LoVo (cell line): ENCODE measurements around the gene ANXA11.

Source experiments
- DNase-seq: peaks from one replicate; pipeline ENCODE4 v3.0.0-alpha.2; 2016; ENCODE audit warnings: low spot score

Gene ANXA11

GRCh38 chr10:80187465-80188409, 17.6 kb downstream of the ANXA11 start:
- DNase-seq, result no peak

DNA sequence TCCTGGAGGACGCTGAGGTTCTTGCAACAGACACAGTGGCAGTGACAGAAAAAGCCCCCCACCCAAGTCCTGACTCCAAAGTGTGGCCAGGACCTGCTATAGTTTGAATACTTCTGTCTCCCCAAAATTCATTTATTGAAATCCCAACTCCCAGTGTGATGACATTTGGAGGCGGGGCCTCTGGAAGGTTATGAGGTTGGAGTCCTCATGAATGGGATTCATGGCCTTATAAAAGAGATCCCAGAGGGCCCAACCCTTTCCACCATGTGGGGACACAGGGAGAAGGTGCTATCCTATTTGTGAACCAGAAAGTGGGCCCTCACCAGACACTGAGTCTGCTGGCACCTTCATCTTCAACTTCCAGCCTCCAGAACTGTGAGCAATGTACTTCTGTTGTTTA, 18.3 kb downstream of the ANXA11 start:
- DNase-seq, result no peak

- DNase-seq, result no peak
Measured at GRCh38 chr10:80186364-80187012, 18.8 kb downstream of the ANXA11 start.

DNA sequence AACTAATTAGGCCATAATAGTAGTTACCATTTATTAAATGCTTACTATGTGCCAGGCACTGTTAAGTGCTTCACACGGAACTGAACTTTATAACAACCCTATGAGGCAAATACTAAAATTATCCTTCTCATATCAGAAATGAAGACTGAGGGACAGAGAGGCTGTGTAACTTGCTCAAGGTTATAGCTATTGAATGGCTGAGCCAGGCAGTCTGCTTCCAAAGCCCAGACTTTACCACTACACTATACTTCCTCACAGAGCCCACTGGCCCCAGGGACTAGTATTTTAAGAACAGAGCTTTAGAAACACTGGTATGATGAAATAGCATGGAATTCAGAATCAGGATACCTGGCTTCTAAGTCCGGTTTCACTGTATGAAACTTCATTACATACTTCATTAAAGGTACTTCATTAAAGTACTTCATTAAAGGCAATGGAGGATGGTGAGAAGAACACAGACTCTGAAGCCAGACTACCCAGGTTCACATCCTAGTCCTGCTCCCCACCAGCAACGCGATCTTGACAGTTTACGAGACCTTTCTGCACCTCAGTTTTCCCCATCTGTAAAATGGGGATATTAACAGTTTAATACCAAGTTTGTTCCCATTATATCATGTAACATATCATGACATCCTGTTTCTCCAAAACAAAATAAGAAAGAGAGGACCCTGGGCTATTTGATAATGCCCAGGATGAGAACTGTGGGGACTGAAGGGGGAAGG, 19.6 kb downstream of the ANXA11 start:
- DNase-seq, result no peak

GRCh38 chr10:80184291-80184690, 21.0 kb downstream of the ANXA11 start:
- no peak for DNase-seq

- no peak for DNase-seq
Measured at GRCh38 chr10:80183436-80183835, 21.9 kb downstream of the ANXA11 start.

GRCh38 chr10:80182986-80183385, 22.4 kb downstream of the ANXA11 start:
- no peak for DNase-seq

GRCh38 chr10:80177781-80178636, 27.3 kb downstream of the ANXA11 start:
- no peak for DNase-seq

DNA sequence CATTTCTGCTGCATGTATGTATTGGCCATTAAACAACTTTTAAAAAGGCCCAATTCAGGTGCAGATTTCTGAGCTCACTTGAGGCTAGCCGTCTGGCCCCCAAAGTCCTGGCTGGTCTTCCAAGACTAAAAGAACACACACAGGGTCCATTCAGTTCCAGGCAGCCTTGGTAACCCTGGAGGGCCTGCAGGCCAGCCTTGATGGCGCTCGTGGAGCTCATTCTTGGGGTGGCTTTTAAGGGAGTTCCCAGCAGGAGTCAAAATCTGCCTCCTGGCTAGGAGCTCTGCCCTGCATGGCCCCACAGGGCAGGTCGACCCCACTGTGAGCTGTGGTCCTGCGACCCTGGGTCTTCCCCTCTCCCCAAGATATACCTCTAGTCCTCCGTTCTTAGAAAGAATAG, 28.8 kb downstream of the ANXA11 start:
- no peak for DNase-seq

GRCh38 chr10:80174641-80175395, 30.5 kb downstream of the ANXA11 start:
- no peak for DNase-seq

GRCh38 chr10:80173466-80173865, 31.9 kb downstream of the ANXA11 start:
- no peak for DNase-seq

DNA sequence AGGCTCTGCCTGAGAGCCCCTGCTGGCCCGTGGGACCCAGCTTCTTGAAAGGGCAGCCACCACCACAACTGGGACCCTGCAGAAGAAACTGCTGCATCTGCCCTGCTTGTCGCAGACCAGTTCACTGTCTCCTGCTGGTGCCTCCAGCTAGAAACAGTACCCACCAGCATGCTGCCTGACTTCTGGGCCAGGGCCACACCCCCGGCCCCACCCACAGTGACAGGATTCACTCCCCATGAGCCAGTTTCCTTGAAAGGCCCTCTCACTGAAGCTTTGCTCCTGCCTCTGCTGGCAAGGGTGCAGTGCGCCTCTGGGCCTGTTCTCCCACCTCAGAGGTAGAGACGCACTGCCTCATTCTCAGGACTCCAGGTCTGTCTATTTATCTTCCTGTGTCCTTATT, 32.4 kb downstream of the ANXA11 start:
- no peak for DNase-seq

DNA sequence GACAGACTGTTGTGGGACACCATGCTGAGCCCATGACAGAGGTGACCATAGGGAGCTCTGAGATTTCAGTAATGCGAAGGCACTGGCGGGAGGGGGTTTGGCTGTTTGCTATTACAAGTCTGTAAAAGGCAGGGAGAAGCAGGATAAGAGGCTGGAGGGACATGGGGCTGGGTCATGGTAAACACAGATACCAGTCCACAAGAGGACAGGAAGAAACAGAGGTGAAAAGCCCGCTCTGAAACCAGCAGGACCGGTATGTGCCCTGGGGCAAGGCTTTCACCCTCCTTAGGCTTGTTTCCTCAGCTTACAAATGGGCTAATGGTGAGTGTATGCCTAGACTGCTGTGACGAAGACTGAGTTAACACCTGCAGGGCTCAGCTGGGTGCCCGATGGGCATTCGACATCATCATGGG, 34.1 kb downstream of the ANXA11 start:
- DNase-seq, result no peak

GRCh38 chr10:80170641-80171040, 34.7 kb downstream of the ANXA11 start:
- no peak for DNase-seq

DNA sequence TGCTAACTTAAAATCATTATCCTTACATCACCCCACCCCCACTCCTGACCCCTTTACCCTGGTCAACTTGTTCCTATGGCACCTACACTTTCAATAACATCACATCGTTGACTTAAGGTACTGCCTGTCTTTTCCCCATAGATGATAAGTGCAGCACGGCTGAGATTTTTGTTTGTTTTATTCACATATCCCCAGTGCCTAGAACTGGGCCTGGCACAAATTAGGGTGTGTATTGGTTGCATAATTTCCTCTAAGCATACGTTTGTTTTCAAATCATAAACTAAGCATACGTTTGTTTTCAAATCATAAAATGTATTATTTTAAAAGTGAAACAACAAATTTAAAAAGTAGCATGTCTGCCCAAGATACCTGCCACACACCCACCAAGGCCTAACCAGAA, 35.3 kb downstream of the ANXA11 start:
- no peak for DNase-seq

- DNase-seq, result no peak
Measured at GRCh38 chr10:80168679-80169380, 36.5 kb downstream of the ANXA11 start.

DNA sequence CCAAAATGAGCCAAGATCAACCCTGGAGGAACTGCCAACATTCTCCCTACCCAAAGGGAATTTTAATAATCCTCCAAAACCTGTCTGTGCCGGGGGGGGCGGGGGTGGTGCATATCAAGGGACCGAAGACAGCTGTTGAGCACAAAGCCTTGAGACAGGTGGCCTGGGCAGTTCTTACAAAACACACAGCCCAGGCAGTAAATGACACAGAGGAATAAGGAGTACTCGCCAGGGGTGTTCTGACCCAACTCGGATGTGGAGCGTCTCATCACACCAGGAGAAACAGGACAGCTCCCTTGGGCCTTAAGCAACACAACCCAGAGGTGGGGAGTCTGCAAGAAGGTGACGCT, 37.2 kb downstream of the ANXA11 start:
- DNase-seq, result no peak

DNA sequence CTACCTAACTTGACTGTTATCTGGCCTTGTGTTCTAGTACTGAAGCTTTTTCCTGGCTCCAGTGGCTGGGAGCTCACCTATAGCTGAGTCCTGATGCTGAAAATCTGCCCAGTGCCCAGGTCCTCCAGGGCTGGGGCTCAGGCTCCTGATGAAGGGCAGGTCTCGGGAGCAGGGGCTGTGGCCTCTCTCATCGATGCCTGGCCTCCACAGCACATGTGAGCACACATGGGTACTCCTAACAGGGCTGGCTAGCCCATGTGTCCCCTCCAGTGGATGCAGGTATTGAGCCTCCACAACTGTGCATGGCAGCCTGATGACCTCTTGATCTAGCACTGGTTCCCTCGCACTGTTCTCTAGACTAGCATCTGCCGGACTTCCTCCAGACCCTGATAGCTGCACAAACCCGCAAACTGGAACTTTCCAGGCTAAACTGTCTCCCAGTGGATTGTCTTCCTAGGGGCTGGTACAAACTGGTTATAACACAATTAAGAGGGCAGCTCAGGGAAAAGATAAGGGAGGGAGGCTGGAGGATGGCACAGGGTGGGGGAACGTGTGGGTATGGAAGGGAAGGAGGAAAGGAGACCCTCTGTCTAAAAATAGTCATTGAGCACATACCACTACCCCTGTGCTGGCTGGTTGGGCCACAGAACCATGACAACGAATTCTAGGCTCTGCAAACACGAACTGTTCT, 37.7 kb downstream of the ANXA11 start:
- no peak for DNase-seq

DNA sequence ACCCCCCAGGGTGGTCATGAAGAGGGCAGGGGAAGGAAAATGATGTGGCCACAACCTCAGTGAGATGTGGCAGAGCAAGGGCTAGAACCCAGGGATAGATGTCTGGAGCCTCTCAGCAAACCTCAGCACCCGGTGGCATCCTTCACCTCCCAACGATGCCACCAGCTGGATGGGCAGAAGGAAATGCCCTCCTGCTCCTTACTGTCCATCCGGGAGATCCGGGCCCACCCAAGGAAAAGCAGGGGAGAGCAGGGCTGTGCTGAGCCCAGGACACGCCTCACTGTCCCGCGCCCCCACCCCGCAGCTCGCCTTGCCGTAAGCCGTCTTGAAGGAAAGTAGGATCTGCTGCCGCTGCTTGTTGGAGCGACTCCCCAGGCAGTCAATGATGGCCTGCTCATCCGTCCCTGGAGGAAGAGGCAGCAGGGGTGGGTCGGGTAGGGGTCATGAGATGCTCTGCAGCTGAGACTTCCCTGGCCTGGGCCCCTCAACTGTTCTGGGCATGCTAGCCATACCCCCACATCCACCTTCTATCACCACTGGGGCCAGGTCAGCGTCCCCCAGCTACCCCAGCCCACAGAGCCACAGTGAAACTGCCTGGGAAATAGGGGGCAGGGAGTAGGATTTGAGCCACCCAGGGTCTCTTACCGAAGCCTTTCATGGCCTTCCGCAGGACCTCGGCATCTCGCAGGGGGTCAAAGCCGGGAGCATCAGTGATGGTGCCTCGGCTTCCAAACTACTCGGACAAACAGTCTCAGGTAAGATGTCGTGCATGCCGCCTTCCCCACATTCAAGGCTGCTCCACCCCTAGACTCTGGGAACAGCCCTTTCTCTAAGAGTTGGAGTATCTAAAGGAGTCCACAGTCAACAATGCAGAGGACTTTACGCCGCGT, 38.5 kb downstream of the ANXA11 start:
- no peak for DNase-seq
